Lung (tissue), 12 donors: Measurements from ENCODE around the gene C19orf67. TPM values are rescaled to one million over a fixed set of nuclear protein-coding genes. Genes with fewer than 3 reads are reported as not detected.

Experiments used
- ATAC-seq: fragments of 200-7000 bp; cut with Tn5 transposase; one replicate; pipeline ENCODE4 v1.9.1; 2020; ENCODE audit warnings: moderate number of reproducible peaks; ENCODE audit not compliant: insufficient read depth, low FRiP score
- DNase-seq, 3 donors: peaks; one replicate each; pipeline ENCODE4 v3.0.0-alpha.2; 2013 to 2017
- H3K27ac ChIP-seq, 2 donors: one replicate each; pipeline ENCODE4 v1.5.1; 2013; ENCODE audit warnings: mild to moderate bottlenecking in 2 of 2, moderate library complexity in 2 of 2, control low read depth in 1 of 2, inconsistent platforms in 1 of 2, low read depth in 1 of 2, low read length in 1 of 2
- H3K27me3 ChIP-seq, 3 donors: one replicate each; pipeline ENCODE4 v1.5.1; 2013; ENCODE audit warnings: low read length in 2 of 3; ENCODE audit not compliant: control insufficient read depth in 3 of 3, insufficient read depth in 3 of 3
- H3K36me3 ChIP-seq, 4 donors: one replicate each; pipeline ENCODE4 v1.5.1; 2013; ENCODE audit warnings: low read length in 4 of 4, mild to moderate bottlenecking in 1 of 4, moderate library complexity in 1 of 4; ENCODE audit not compliant: control insufficient read depth in 4 of 4, insufficient read depth in 4 of 4
- H3K4me1 ChIP-seq, 5 donors: one replicate each; pipeline ENCODE4 v1.5.1; 2013; ENCODE audit warnings: low read length in 5 of 5, mild to moderate bottlenecking in 2 of 5, moderate library complexity in 1 of 5; ENCODE audit not compliant: control insufficient read depth in 5 of 5, insufficient read depth in 5 of 5
- H3K4me3 ChIP-seq: one replicate; pipeline ENCODE4 v1.5.1; 2013; ENCODE audit warnings: mild to moderate bottlenecking, control low read depth, moderate library complexity
- H3K9ac ChIP-seq, 2 donors: one replicate each; pipeline ENCODE4 v1.5.1; 2013; ENCODE audit warnings: low read length in 2 of 2, control low read depth in 1 of 2; ENCODE audit not compliant: insufficient read depth in 1 of 2
- H3K9me3 ChIP-seq, 4 donors: one replicate each; pipeline ENCODE4 v1.5.1; 2013; ENCODE audit warnings: low read length in 3 of 4, mild to moderate bottlenecking in 1 of 4, moderate library complexity in 1 of 4; ENCODE audit not compliant: control insufficient read depth in 4 of 4, insufficient read depth in 3 of 4
- CTCF ChIP-seq: IDR thresholded peaks from 2 replicates; pipeline ENCODE4 v1.5.1; 2012; ENCODE audit warnings: mild to moderate bottlenecking; ENCODE audit errors: control extremely low read depth, extremely low read depth
- WGBS, 2 donors: extraction: QIAGEN DNeasy Blood & Tissue Kit; methylation state at CpG; one replicate each; pipeline ENCODE4 v1.1.7; 2013; 5-methylcytosine and 5-hydroxymethylcytosine counted together
- polyA plus RNA-seq, 2 donors: library from polyadenylated mRNA; stranded (reverse); fragments of 200-250 nt; gene quantifications; one replicate each; pipeline ENCODE4 v1.2.1, GENCODE V29; 2013
- total RNA-seq, 2 donors: library from RNA; depleted of rRNA in 1 of 2; stranded (reverse); fragments of >200 nt in 1 of 2; gene quantifications; one replicate each; pipeline ENCODE4 v1.2.1, GENCODE V29; 2014 to 2021
- donor health status: control.
- donor health status: control.
- donor health status: Bipolar disorder and iron deficiency.
- donor health status: healthy.
- donor health status: DM: yes; HTN: yes; CAD: no.

C19orf67 gene
- total and polyA plus RNA-seq, 4 donors = 0.37 to 1.0 (median 0.38) TPM; not detected in 1

- H3K27me3 ChIP-seq = no peaks in the 10 kb centered on the region
- H3K9me3 ChIP-seq = no peaks in the 10 kb centered on the region
- 92 to 95% methylated on average over 5 of the region's 5 CpGs for WGBS, 2 donors
- ATAC-seq (no peak), DNase-seq (no peak)
- H3K36me3 ChIP-seq = peaks cover 0 to 10% (median 7%) of the 10 kb centered on the region in 4 donors
- H3K4me3 ChIP-seq = no peak overlapping the region
- TF ChIP-seq CTCF = no peak
- peaks cover 0 to 18% (median 6%) of the 10 kb centered on the region in 5 donors for H3K4me1 ChIP-seq
- H3K27ac ChIP-seq = no peak overlapping the region
- no peak overlapping the region for H3K9ac ChIP-seq
Observed at GRCh38 chr19:14086098-14086497, 515 bp upstream of the C19orf67 start.

- no peak for ATAC-seq
- no peaks in the 10 kb centered on the region for H3K9me3 ChIP-seq
- H3K27ac ChIP-seq = no peak overlapping the region
- H3K4me1 ChIP-seq = peaks cover 0 to 9% (median 6%) of the 10 kb centered on the region in 5 donors
- H3K4me3 ChIP-seq = no peak overlapping the region
- no peaks in the 10 kb centered on the region for H3K27me3 ChIP-seq
- 33 to 83% methylated on average over 1 of the region's 1 CpG for WGBS, 2 donors
- peak overlapping the region in 1 of 2 donors; percentile 75 for H3K9ac ChIP-seq
- TF ChIP-seq CTCF = no peak
- H3K36me3 ChIP-seq = peaks cover 0 to 5% (median 0%) of the 10 kb centered on the region in 4 donors
- no peak for DNase-seq
Observed at GRCh38 chr19:14082675-14082960, 3.0 kb downstream of the C19orf67 start.

- H3K4me1 ChIP-seq = peaks cover 0 to 9% (median 6%) of the 10 kb centered on the region in 5 donors
- peak overlapping the region; percentile 69 for H3K4me3 ChIP-seq
- no peaks in the 10 kb centered on the region for H3K9me3 ChIP-seq
- peak overlapping the region; percentile 89 to 97 for H3K27ac ChIP-seq
- DNase-seq = peak in 1 of 3 donors; percentile 42
- H3K36me3 ChIP-seq = peaks cover 0 to 2% (median 0%) of the 10 kb centered on the region in 4 donors
- peak; percentile 28 for ATAC-seq
- H3K9ac ChIP-seq = peak overlapping the region; percentile 63 to 75
- no peak for TF ChIP-seq CTCF
- no peaks in the 10 kb centered on the region for H3K27me3 ChIP-seq
- WGBS, 2 donors = 22 to 27% methylated on average over 24 of the region's 24 CpGs
Observed at GRCh38 chr19:14081797-14082674, 3.5 kb downstream of the C19orf67 start.
